AG08395 (cell line): ENCODE measurements around the gene CHSY1.
"Not testable (repeated sequence)": the region's sequence is repeated elsewhere in the genome, so short reads cannot be mapped to it uniquely, and the experiment has no call there.

ENCODE experiments used
- DNase-seq: peaks from one replicate; pipeline ENCODE4 v3.0.0; 2012; ENCODE audit warnings: mixed read lengths, low spot score

The CHSY1 gene

GRCh38 chr15:101244036-101244781, 7.6 kb downstream of the CHSY1 start:
- peak; percentile 39 for DNase-seq

- DNase-seq, result no peak
These were observed 8.4 kb downstream of the CHSY1 start for GRCh38 chr15:101243420-101243819.

- no peak for DNase-seq
These were observed 8.9 kb downstream of the CHSY1 start for GRCh38 chr15:101242999-101243336.

GRCh38 chr15:101242160-101242998, 9.5 kb downstream of the CHSY1 start:
- peak; percentile 76 for DNase-seq

GRCh38 chr15:101240358-101240757, 11.5 kb downstream of the CHSY1 start:
- no peak for DNase-seq

GRCh38 chr15:101239724-101240136, 12.1 kb downstream of the CHSY1 start:
- no peak for DNase-seq

GRCh38 chr15:101237251-101237650, 14.6 kb downstream of the CHSY1 start:
- no peak for DNase-seq

- no peak for DNase-seq
These were observed 18.1 kb downstream of the CHSY1 start for GRCh38 chr15:101233651-101234280.

GRCh38 chr15:101232677-101233076, 19.2 kb downstream of the CHSY1 start:
- no peak for DNase-seq

GRCh38 chr15:101228313-101228712, 23.5 kb downstream of the CHSY1 start:
- no peak for DNase-seq

- DNase-seq, result no peak
These were observed 26.2 kb downstream of the CHSY1 start for GRCh38 chr15:101225658-101226057.

- DNase-seq, result no peak
These were observed 29.9 kb downstream of the CHSY1 start for GRCh38 chr15:101221902-101222301.

- no peak for DNase-seq
These were observed 31.8 kb downstream of the CHSY1 start for GRCh38 chr15:101220060-101220459.

- DNase-seq, result no peak
These were observed 32.4 kb downstream of the CHSY1 start for GRCh38 chr15:101219441-101219840.

GRCh38 chr15:101217446-101217845, 34.4 kb downstream of the CHSY1 start:
- DNase-seq, result no peak

GRCh38 chr15:101216100-101216499, 35.7 kb downstream of the CHSY1 start:
- no peak for DNase-seq

- no peak for DNase-seq
These were observed 36.2 kb downstream of the CHSY1 start for GRCh38 chr15:101215681-101216080.

- DNase-seq, result not testable (repeated sequence)
These were observed 37.3 kb downstream of the CHSY1 start for GRCh38 chr15:101214435-101215097.

- DNase-seq, result no peak
These were observed 38.3 kb downstream of the CHSY1 start for GRCh38 chr15:101213570-101213969.

GRCh38 chr15:101213147-101213546, 38.7 kb downstream of the CHSY1 start:
- no peak for DNase-seq

- DNase-seq, result no peak
These were observed 40.0 kb downstream of the CHSY1 start for GRCh38 chr15:101211897-101212296.

- no peak for DNase-seq
These were observed 41.4 kb downstream of the CHSY1 start for GRCh38 chr15:101210466-101210865.
